HG03064 (cell line): ENCODE results near the gene RAI14.

Experiments
- ATAC-seq: cut with Tn5 transposase; IDR thresholded peaks from one replicate; pipeline ENCODE4 v1.9.1; 2021; ENCODE audit warnings: low read depth; ENCODE audit not compliant: unreplicated experiment

RAI14 gene

GRCh38 chr5:34639852-34640626, 16.1 kb upstream of the RAI14 start:
- ATAC-seq: no peak

GRCh38 chr5:34648039-34648839, 7.9 kb upstream of the RAI14 start:
- ATAC-seq: no peak

- no peak for ATAC-seq
These were observed 7.3 kb upstream of the RAI14 start for GRCh38 chr5:34648840-34649158.

DNA sequence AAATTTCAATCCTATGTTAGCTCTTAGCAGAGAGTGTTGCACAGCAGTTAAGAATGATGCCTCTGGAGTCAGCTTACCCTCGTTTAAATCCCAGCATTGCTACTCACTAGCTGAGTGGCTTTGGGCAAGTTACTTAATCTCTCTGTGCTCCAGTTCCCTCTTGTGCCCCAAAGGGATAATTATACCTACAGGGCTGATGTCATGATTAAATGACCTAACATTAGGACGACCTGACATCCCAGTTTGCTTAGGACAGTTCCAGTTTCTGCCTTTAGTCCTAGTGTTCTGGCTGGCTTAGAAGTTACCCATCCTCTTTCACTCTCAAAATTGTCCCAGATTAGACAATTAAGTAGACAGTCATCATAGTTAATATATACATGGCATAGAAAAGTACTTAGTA, 4.3 kb upstream of the RAI14 start:
- ATAC-seq: no peak

DNA sequence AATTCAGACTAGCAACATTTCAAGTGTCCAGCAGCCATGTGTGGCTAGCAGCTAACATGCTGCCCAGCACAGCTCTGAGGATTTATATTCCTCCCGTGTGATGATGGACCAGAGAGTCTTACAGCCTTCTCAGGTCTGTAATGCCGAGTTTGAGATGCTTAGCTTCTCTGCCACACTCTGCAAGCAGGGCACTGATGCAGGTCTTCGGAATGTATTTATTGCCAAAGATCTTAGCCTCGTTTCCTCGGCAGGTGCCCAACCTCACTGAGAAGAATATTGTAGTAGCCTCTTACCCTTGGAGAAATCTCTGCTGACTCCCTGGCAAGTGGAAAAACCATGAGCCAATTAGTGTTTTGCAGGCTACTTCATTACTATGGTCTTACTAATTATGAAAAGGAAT, 3.7 kb upstream of the RAI14 start:
- ATAC-seq: no peak

- no peak for ATAC-seq
These were observed 3.2 kb upstream of the RAI14 start for GRCh38 chr5:34652914-34653313.

DNA sequence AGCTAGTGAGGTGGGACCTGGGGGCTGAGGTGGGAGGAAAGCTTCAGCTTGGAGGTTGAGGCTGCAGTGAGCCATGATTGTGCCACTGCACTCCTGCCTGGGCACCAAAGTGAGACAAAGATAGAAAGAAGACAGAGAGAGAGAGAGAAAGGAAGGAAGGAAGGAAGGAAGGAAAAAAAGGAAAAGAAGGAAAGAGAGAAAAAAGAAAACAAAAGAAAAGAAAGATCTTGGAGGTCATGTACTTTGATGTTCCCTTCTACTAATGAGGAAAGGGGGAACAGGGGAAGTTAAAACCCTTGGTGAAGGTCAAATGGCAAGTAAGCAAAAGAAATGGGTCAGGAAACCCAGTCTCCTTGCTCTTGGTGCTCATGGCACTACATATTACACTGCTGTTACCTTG, 2.4 kb upstream of the RAI14 start:
- ATAC-seq: no peak

DNA sequence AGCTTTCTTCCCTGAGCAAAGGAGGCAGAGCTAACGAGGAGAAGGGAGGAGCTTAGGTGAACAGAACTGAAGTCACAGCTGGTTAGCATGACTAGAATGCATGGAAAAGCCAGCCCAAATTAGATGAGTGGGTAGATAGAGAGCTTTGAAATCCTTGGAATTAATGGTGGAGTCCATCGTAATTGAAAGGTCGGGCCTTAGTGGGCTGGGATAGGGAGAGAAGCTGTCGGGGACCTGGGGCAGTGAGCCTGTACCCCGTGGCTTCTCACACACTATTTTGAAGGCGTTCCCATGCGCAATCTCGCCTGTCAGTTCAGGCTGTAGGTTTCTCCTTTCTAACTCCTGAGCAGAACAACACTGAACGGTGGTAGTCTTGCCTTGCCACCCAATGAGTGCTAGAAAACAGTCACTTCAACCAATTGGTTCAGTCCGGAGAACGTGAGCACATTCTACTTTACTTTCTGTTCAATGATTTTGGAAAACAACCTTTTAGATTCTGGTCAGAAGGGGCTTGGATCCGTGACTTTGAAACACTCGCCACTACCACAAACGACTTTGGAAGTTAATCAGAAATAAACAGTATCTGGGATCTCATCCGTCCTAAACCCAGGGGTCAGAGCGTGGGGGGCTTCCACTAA, 655 bp upstream of the RAI14 start:
- no peak for ATAC-seq

DNA sequence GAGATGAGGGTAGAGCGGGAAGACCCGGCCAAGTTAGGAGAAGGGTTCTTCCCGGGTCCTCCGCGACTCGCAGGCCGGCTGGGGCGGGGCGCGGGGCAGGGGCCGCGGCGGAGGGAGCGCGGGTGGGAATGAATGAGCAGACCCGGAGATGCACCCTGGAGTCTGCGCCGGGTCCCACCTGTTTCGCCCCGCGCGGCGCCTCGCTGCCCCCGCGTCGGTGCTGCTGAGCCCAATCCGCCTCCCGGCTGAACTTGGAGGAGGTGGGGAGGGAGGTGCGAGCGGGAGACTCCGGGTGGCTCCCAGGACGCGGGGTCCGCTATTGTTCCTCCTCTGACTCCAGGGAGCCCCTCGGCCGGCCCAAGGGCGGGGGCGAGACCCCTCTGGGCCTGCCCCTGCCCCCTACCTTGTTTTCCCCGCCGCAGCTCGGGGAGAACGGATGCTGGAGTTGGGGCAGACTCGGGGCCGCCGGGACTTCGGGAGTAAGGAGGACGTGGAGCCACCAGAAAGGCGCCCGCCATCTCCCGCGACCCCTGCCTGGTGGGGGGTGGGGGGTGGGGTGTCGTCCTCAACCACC, 659 bp downstream of the RAI14 start:
- no peak for ATAC-seq

- no peak for ATAC-seq
These were observed 1.3 kb downstream of the RAI14 start for GRCh38 chr5:34657274-34657921.

GRCh38 chr5:34657988-34658387, 1.9 kb downstream of the RAI14 start:
- no peak for ATAC-seq

DNA sequence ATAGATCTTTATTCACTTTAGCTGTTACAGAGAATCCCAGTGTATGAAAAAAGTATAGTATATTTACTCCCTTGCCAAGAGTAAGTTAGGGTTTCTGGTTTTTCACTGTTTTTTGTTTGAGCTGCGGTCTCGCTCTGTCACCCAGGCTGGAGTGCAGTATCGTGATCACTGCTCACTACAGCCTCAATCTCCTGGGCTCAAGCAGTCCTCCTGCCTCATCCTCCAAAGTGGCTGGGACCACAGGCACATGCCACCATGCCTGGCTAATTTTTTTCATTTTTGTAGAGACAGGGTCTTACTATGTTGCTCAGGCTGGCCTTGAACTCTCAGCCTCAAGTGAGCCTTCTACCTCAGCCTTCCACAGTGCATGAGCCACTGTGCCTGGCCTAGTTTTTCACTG, 3.0 kb downstream of the RAI14 start:
- ATAC-seq: no peak

GRCh38 chr5:34660444-34660843, 4.3 kb downstream of the RAI14 start:
- no peak for ATAC-seq

- no peak for ATAC-seq
These were observed 7.8 kb downstream of the RAI14 start for GRCh38 chr5:34663771-34664496.

- ATAC-seq: no peak
These were observed 10.4 kb downstream of the RAI14 start for GRCh38 chr5:34666392-34667080.

DNA sequence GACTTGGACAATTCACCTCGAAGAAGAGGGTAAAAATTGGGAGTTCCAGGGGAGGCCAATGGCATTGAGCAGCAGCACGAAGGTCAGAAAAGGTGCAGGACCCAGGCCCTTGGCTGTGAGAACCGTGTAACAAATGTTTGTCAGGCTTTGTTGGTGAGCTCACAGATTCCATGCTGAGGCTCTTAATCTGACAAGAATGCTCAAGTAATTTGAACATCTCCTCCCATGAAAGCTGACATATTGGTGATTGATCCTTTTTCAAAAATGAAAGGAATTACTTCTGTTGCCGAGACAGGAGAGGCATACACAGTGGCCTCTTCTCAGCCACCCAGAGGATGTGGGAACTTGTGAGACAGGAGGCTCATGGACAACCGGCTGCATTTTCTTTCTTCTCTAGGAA, 11.6 kb downstream of the RAI14 start:
- ATAC-seq: no peak

GRCh38 chr5:34669931-34670516, 13.9 kb downstream of the RAI14 start:
- ATAC-seq: no peak

DNA sequence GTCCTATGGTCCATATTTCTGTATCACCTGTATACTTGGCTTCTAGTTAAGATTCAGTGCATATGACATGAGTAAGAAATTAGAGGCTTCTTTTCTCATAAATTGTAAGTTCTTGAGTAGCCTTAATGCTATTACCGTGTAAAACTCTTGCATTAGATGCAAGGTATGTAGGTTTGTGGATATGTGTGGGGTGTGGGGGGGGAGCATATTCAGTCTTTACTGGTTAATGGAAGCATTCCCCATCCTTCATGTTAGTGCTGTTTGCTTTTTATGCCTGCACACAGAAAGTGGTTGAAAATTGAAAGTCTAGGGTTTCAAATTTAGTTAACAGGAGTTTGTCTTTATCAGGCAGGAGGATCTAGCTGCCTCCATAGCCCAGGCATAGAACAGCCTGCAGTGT, 16.1 kb downstream of the RAI14 start:
- ATAC-seq: no peak

DNA sequence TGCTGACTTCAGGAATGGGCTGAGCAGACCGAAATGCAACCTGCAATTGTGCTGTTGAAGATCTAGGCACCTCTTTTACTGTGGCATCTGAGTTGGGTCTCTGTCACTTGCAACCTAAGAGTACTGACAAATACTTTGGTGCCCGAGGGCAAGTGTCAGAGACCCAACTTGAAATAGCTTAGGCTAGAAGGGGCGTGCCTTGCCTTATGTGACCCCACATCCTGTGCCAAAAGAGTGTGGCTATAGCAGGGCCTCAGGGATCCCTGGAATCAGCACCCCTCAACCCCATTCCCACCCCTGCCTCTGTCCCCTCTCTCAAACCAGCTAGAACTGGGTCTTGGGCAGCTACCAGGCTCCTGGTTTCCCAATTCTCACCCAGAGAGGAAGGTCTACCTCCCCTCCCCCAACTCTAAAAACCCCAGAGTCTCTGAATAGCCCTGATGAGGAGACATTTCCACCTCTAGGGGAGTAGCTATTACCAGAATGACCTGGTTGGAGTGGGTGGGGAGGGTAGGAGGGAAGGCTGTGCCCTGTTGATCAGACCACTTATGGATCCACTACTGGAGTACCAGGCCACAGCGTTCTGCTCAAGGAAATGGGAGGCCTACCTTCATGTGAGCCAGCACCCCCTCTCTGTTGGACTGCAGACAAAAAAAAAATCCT, 17.5 kb downstream of the RAI14 start:
- no peak for ATAC-seq
